NCI-H2029 treated with DMSO at 0.1 percent for 48 hours (cell line): ENCODE results near the gene PRRX1.

Experiments
- DNase-seq: peaks from one replicate; lab custom pipeline; 2025; lab: John Stamatoyannopoulos, UW

Gene PRRX1

GRCh38 chr1:170721621-170722020 is 57.7 kb downstream of the PRRX1 start:
- DNase-seq = no peak

GRCh38 chr1:170723518-170723917 is 59.6 kb downstream of the PRRX1 start:
- no peak for DNase-seq

- DNase-seq = no peak
These were observed 61.4 kb downstream of the PRRX1 start for GRCh38 chr1:170725326-170725725.

GRCh38 chr1:170727963-170728362 is 64.0 kb downstream of the PRRX1 start:
- DNase-seq = no peak

GRCh38 chr1:170729225-170730002 is 65.5 kb downstream of the PRRX1 start:
- no peak for DNase-seq

- DNase-seq = no peak
These were observed 66.1 kb downstream of the PRRX1 start for GRCh38 chr1:170730014-170730413.

GRCh38 chr1:170730438-170730837 is 66.5 kb downstream of the PRRX1 start:
- no peak for DNase-seq

GRCh38 chr1:170731566-170732251 is 67.8 kb downstream of the PRRX1 start:
- DNase-seq = no peak

GRCh38 chr1:170732252-170732588 is 68.3 kb downstream of the PRRX1 start:
- DNase-seq = no peak

GRCh38 chr1:170734412-170735175 is 70.7 kb downstream of the PRRX1 start:
- DNase-seq = no peak

GRCh38 chr1:170735366-170736263 is 71.7 kb downstream of the PRRX1 start:
- DNase-seq = no peak

GRCh38 chr1:170739803-170740202 is 75.9 kb downstream of the PRRX1 start:
- DNase-seq = no peak

- no peak for DNase-seq
These were observed 77.7 kb downstream of the PRRX1 start for GRCh38 chr1:170741678-170742077.

- no peak for DNase-seq
These were observed 78.7 kb downstream of the PRRX1 start for GRCh38 chr1:170742600-170742999.

- no peak for DNase-seq
These were observed 79.2 kb downstream of the PRRX1 start for GRCh38 chr1:170743083-170743482.

GRCh38 chr1:170749549-170749948 is 85.6 kb downstream of the PRRX1 start:
- no peak for DNase-seq

GRCh38 chr1:170749959-170750358 is 86.0 kb downstream of the PRRX1 start:
- no peak for DNase-seq

GRCh38 chr1:170755795-170756194 is 91.9 kb downstream of the PRRX1 start:
- DNase-seq = no peak

- DNase-seq = no peak
These were observed 95.1 kb downstream of the PRRX1 start for GRCh38 chr1:170758992-170759391.

- DNase-seq = no peak
These were observed 101.3 kb downstream of the PRRX1 start for GRCh38 chr1:170765279-170765678.

- DNase-seq = no peak
These were observed 101.9 kb downstream of the PRRX1 start for GRCh38 chr1:170765712-170766330.
